H1 (cell line): ENCODE measurements around the gene TMEM187. TPM values are rescaled to one million over a fixed set of nuclear protein-coding genes. Genes with fewer than 3 reads are reported as not detected.

Experiments
- CTCF ChIA-PET: fragments of 300-600 bp; sonication (Branson Sonifier 250); formaldehyde crosslinking; loops from one replicate; lab custom pipeline; 2021; ENCODE audit not compliant: partially characterized antibody; lab: Charles Lee
- POLR2A ChIA-PET: fragments of 300-600 bp; sonication (Branson Sonifier 250); formaldehyde crosslinking; loops from one replicate; lab custom pipeline; 2021; ENCODE audit warnings: inconsistent platforms; ENCODE audit not compliant: partially characterized antibody; lab: Charles Lee
- DNase-seq, 2 experiments: peaks; one replicate each; pipeline versions ENCODE4 v3.0.0 to v3.0.0-alpha.2; 2010 to 2022; ENCODE audit warnings: low spot score in 2 of 2, low read depth in 1 of 2, mixed read lengths in 1 of 2
- FAIRE-seq: peaks from 2 replicates; lab custom pipeline; 2011; peaks lifted over from hg19 to GRCh38; lab: Jason Lieb, UNC
- H2AFZ ChIP-seq: 2 replicates; pipeline ENCODE4 v1.8.1; 2012; ENCODE audit warnings: low read length, inconsistent platforms
- H2AK5ac ChIP-seq: 2 replicates; pipeline ENCODE4 v1.6.1; 2013; ENCODE audit warnings: low read depth, low read length
- H2BK120ac ChIP-seq: replicated peaks from 2 replicates; pipeline ENCODE3; 2013; ENCODE audit warnings: low read depth, low read length, inconsistent platforms
- H2BK12ac ChIP-seq: 2 replicates; pipeline ENCODE4 v1.6.1; 2013; ENCODE audit warnings: low read depth, low read length
- H2BK15ac ChIP-seq: 2 replicates; pipeline ENCODE4 v1.6.1; 2013; ENCODE audit warnings: low read length
- H2BK20ac ChIP-seq: 2 replicates; pipeline ENCODE4 v1.6.1; 2013; ENCODE audit warnings: low read length
- H2BK5ac ChIP-seq: 2 replicates; pipeline ENCODE4 v1.6.1; 2013; ENCODE audit warnings: low read depth, low read length
- H3K14ac ChIP-seq: 2 replicates; pipeline ENCODE4 v1.6.1; 2013; ENCODE audit warnings: inconsistent platforms; ENCODE audit not compliant: insufficient read length
- H3K18ac ChIP-seq: 2 replicates; pipeline ENCODE4 v1.6.1; 2013; ENCODE audit warnings: low read length; ENCODE audit errors: extremely low read depth
- H3K23ac ChIP-seq: 2 replicates; pipeline ENCODE4 v1.6.1; 2013; ENCODE audit warnings: inconsistent platforms; ENCODE audit not compliant: insufficient read length
- H3K23me2 ChIP-seq: 2 replicates; pipeline ENCODE4 v1.6.1; 2013; ENCODE audit warnings: low read depth, low read length
- H3K27ac ChIP-seq: 2 replicates; pipeline ENCODE4 v1.6.1; 2011; ENCODE audit warnings: low read depth, low read length, inconsistent platforms
- H3K27me3 ChIP-seq, 4 experiments: replicated peaks in 1 of 4; 1 replicate in 1 of 4; 2 replicates in 3 of 4; pipeline versions ENCODE4 v1.6.1 to v1.8.1; 2011 to 2013; ENCODE audit warnings: low read length in 3 of 4, mild to moderate bottlenecking in 3 of 4, inconsistent platforms in 2 of 4, mixed read lengths in 2 of 4, moderate library complexity in 1 of 4; ENCODE audit not compliant: control insufficient read depth in 3 of 4, insufficient read depth in 3 of 4; ENCODE audit errors: extremely low read depth in 1 of 4
- H3K36me3 ChIP-seq, 4 experiments: 2 replicates each; pipeline versions ENCODE4 v1.6.1 to v1.8.1; 2011 to 2013; ENCODE audit warnings: mild to moderate bottlenecking in 4 of 4, low read length in 3 of 4, moderate library complexity in 2 of 4, control low read depth in 1 of 4, inconsistent platforms in 1 of 4; ENCODE audit not compliant: insufficient read depth in 4 of 4, control insufficient read depth in 2 of 4
- H3K4ac ChIP-seq: replicated peaks from 2 replicates; pipeline ENCODE3; 2013; ENCODE audit warnings: low read length, low read depth, mixed read lengths, inconsistent platforms; ENCODE audit not compliant: insufficient read length
- H3K4me1 ChIP-seq, 4 experiments: replicated peaks in 1 of 4; 1 replicate in 1 of 4; 2 replicates in 3 of 4; pipeline versions ENCODE4 v1.6.1 to v1.8.1; 2011 to 2013; ENCODE audit warnings: low read length in 3 of 4, inconsistent platforms in 2 of 4, mixed read lengths in 1 of 4; ENCODE audit not compliant: insufficient read depth in 4 of 4, control insufficient read depth in 3 of 4
- H3K4me2 ChIP-seq, 2 experiments: 2 replicates each; pipeline versions ENCODE4 v1.6.1 to v1.8.1; 2011 to 2013; ENCODE audit warnings: low read depth in 2 of 2, low read length in 2 of 2, control low read depth in 1 of 2, inconsistent platforms in 1 of 2, mild to moderate bottlenecking in 1 of 2; ENCODE audit not compliant: insufficient read depth in 1 of 2
- H3K4me3 ChIP-seq, 4 experiments: fragments of 200-600, 300-600 bp in 1 of 4; sonication (generic), shearing (Covaris generic), sonication (Bioruptor Twin) in 1 of 4; 2 replicates each; pipeline versions ENCODE4 v1.5.1 to v1.8.1; 2011 to 2016; ENCODE audit warnings: low read length in 4 of 4, low read depth in 3 of 4, control low read depth in 2 of 4, inconsistent platforms in 2 of 4, mild to moderate bottlenecking in 2 of 4, mixed read lengths in 1 of 4, moderate library complexity in 1 of 4; ENCODE audit not compliant: insufficient read depth in 2 of 4; ENCODE audit errors: extremely low read depth in 1 of 4
- H3K56ac ChIP-seq: replicated peaks from 2 replicates; pipeline ENCODE3; 2013; ENCODE audit warnings: low read depth, mild to moderate bottlenecking, mixed read lengths, low read length, inconsistent platforms; ENCODE audit not compliant: insufficient read length
- H3K79me1 ChIP-seq: 2 replicates; pipeline ENCODE4 v1.6.1; 2013; ENCODE audit warnings: low read depth, low read length, control low read depth
- H3K79me2 ChIP-seq, 2 experiments: 2 replicates each; pipeline versions ENCODE4 v1.6.1 to v1.8.1; 2012 to 2013; ENCODE audit warnings: low read length in 2 of 2, mild to moderate bottlenecking in 2 of 2, inconsistent platforms in 1 of 2; ENCODE audit not compliant: insufficient read depth in 2 of 2, control insufficient read depth in 1 of 2
- H3K9ac ChIP-seq, 4 experiments: replicated peaks in 1 of 4; 1 replicate in 1 of 4; 2 replicates in 3 of 4; pipeline versions ENCODE4 v1.6.1 to v1.8.1; 2011 to 2013; ENCODE audit warnings: low read depth in 3 of 4, low read length in 3 of 4, control low read depth in 2 of 4, mild to moderate bottlenecking in 2 of 4, moderate library complexity in 2 of 4, inconsistent platforms in 1 of 4; ENCODE audit errors: extremely low read depth in 1 of 4
- H3K9me3 ChIP-seq, 2 experiments: 2 replicates each; pipeline versions ENCODE4 v1.6.1 to v1.8.1; 2012 to 2013; ENCODE audit warnings: mild to moderate bottlenecking in 2 of 2, moderate library complexity in 2 of 2, control low read depth in 1 of 2, inconsistent platforms in 1 of 2, low read depth in 1 of 2, low read length in 1 of 2, mixed read lengths in 1 of 2; ENCODE audit not compliant: insufficient read depth in 2 of 2
- H4K20me1 ChIP-seq, 2 experiments: replicated peaks in 1 of 2; 2 replicates each; pipeline versions ENCODE3 to v1.8.1; 2011 to 2013; ENCODE audit warnings: inconsistent platforms in 2 of 2, low read length in 2 of 2, mild to moderate bottlenecking in 1 of 2; ENCODE audit not compliant: insufficient read depth in 2 of 2, control insufficient read depth in 1 of 2
- H4K5ac ChIP-seq: 2 replicates; pipeline ENCODE4 v1.6.1; 2013; ENCODE audit warnings: low read length, low read depth, mixed read lengths, inconsistent platforms; ENCODE audit not compliant: insufficient read length
- H4K8ac ChIP-seq: 2 replicates; pipeline ENCODE4 v1.8.0; 2013; ENCODE audit warnings: mild to moderate bottlenecking, moderate library complexity, low read length, inconsistent platforms; ENCODE audit not compliant: insufficient read depth; ENCODE audit errors: extremely low read depth
- H4K91ac ChIP-seq: replicated peaks from 2 replicates; pipeline ENCODE3; 2013; ENCODE audit warnings: low read length, mixed read lengths, inconsistent platforms; ENCODE audit not compliant: insufficient read length
- CBX5 ChIP-seq: fragments of 300-800, 300-1000 bp; sonication (generic); IDR thresholded peaks from 2 replicates; pipeline ENCODE4 v1.7.1; 2016; ENCODE audit warnings: antibody characterized with exemption, low read length, low read depth
- CREB1 ChIP-seq: IDR thresholded peaks from 2 replicates; pipeline ENCODE4 v1.6.1; 2012; ENCODE audit warnings: inconsistent platforms
- E2F6 ChIP-seq: IDR thresholded peaks from 2 replicates; pipeline ENCODE4 v1.6.1; 2012; ENCODE audit warnings: inconsistent platforms
- FOSL1 ChIP-seq: IDR thresholded peaks from 2 replicates; pipeline ENCODE4 v1.6.1; 2011; ENCODE audit warnings: mild to moderate bottlenecking, low read depth, low read length, moderate library complexity; ENCODE audit not compliant: insufficient read depth
- KDM1A ChIP-seq: fragments of 200-600, 300-600 bp; sonication (generic); IDR thresholded peaks from 2 replicates; pipeline ENCODE4 v1.7.1; 2016; ENCODE audit warnings: mild to moderate bottlenecking, low read length, borderline replicate concordance
- KDM4A ChIP-seq: IDR thresholded peaks from one replicate; pipeline ENCODE4 v1.7.1; 2012; ENCODE audit warnings: low read depth, mild to moderate bottlenecking, moderate library complexity, low read length, inconsistent platforms; ENCODE audit not compliant: severe bottlenecking
- POLR2A ChIP-seq, 2 experiments: IDR thresholded peaks; 1 replicate in 1 of 2; 2 replicates in 1 of 2; pipeline ENCODE4 v1.6.1; 2011; ENCODE audit warnings: low read depth in 2 of 2, low read length in 2 of 2, mild to moderate bottlenecking in 2 of 2; ENCODE audit errors: control extremely low read depth in 1 of 2
- RAD21 ChIP-seq, 2 experiments: IDR thresholded peaks in 1 of 2; conservative IDR thresholded peaks in 1 of 2; 2 replicates each; pipeline ENCODE4 v1.6.1; 2011; ENCODE audit warnings: low read depth in 2 of 2, low read length in 2 of 2, improper control_type of control experiment in 1 of 2, inconsistent platforms in 1 of 2, mild to moderate bottlenecking in 1 of 2, moderate library complexity in 1 of 2
- TAF1 ChIP-seq: IDR thresholded peaks from 2 replicates; pipeline ENCODE4 v1.6.1; 2011; ENCODE audit warnings: mild to moderate bottlenecking, low read depth, low read length
- TAF7 ChIP-seq: optimal IDR thresholded peaks from 2 replicates; pipeline ENCODE3; 2011; ENCODE audit warnings: low read depth, mild to moderate bottlenecking, inconsistent platforms, low read length, moderate library complexity, borderline replicate concordance
- YY1 ChIP-seq: IDR thresholded peaks from 2 replicates; pipeline ENCODE4 v1.6.1; 2011; ENCODE audit warnings: low read depth, mild to moderate bottlenecking, low read length
- WGBS, 2 experiments: shearing (Covaris generic) in 1 of 2; methylation state at CpG; one replicate each; pipeline versions ENCODE4 v1.1.6 to v1.1.7; 2013 to 2015; ENCODE audit warnings: low lambda C conversion rate in 2 of 2, mixed read lengths in 2 of 2, inconsistent platforms in 1 of 2, low coverage in 1 of 2, missing lambda C conversion rate in 1 of 2; ENCODE audit not compliant: insufficient replicate concordance in 2 of 2, insufficient coverage in 1 of 2, insufficient read length in 1 of 2; ENCODE audit errors: extremely low coverage in 1 of 2, missing lambda C conversion rate in 1 of 2; 5-methylcytosine and 5-hydroxymethylcytosine counted together
- polyA plus RNA-seq, 7 experiments: library from polyadenylated mRNA; depleted of rRNA in 3 of 7; stranded (reverse) in 5 of 7; unstranded in 2 of 7; fragments of >200 nt in 5 of 7; fragments of 200-250 nt in 2 of 7; gene quantifications; 1 replicate in 5 of 7; 2 replicates in 1 of 7; 4 replicates in 1 of 7; pipeline versions ENCODE4 v1.2.1 to v1.2.3, GENCODE V29; 2011 to 2013; ENCODE audit warnings: missing spikeins in 2 of 7, mixed read lengths in 2 of 7
- total RNA-seq: library from RNA; stranded (reverse); fragmentation: NEBNext Ultra II Directional; extraction: Animal tissue kit (Norgen Biotek cat#: 25700); gene quantifications from 2 replicates; pipeline ENCODE4 v1.2.1, GENCODE V29; 2021

Gene TMEM187
- total and polyA plus RNA-seq, 2 of the 8 experiments (the other 6 are each of a cell fraction or from before 2014, with no cell fraction given), result 5.0 to 14.5 TPM

- no peak overlapping the region for H3K56ac ChIP-seq
- no peak overlapping the region for H3K4me2 ChIP-seq
- H3K14ac ChIP-seq, result no peak overlapping the region
- peaks cover 0 to 2% of the 10 kb centered on the region in 2 experiments; a peak in 1 of 4 replicates for H3K79me2 ChIP-seq
- no peak overlapping the region for H3K23ac ChIP-seq
- H2BK12ac ChIP-seq, result no peak overlapping the region
- H3K27me3 ChIP-seq, result no peaks in the 10 kb centered on the region
- no peak overlapping the region for H3K18ac ChIP-seq
- H3K79me1 ChIP-seq, result no peaks in the 10 kb centered on the region
- H2BK120ac ChIP-seq, result no peak overlapping the region
- ChIA-PET POLR2A (interaction anchor here (5.0 kb wide), 1 partner anchor 11 kb away, joined by 26 read pairs; no protein-coding TSS in a partner anchor), CTCF (no interaction called here)
- 89% methylated on average over 5 of the region's 17 CpGs; no CpG with 5 or more reads in 1 of the 2 experiments for WGBS, 2 experiments
- H2BK20ac ChIP-seq, result no peak overlapping the region
- H3K4me1 ChIP-seq, result no peaks in the 10 kb centered on the region
- no peak for FAIRE-seq
- H3K36me3 ChIP-seq, result peaks cover 23 to 95% (median 61%) of the 10 kb centered on the region in 4 experiments
- no peak overlapping the region for H3K27ac ChIP-seq
- H2BK5ac ChIP-seq, result no peak overlapping the region
- TF ChIP-seq TAF7 (no peak), E2F6 (no peak), POLR2A (IDR thresholded peaks at IDR 0.05; ENCODE audit: control extremely low read depth in 1 of 2, low read depth in 2 of 2, low read length in 2 of 2) (no peak), TAF1 (no peak), KDM4A (no peak), CREB1 (no peak), RAD21 (IDR thresholded peaks at IDR 0.05 in 1 of 2, conservative IDR thresholded peaks at IDR 0.05 in 1 of 2; ENCODE audit: low read depth in 2 of 2, low read length in 2 of 2) (no peak), YY1 (no peak), CBX5 (no peak), FOSL1 (no peak), KDM1A (no peak)
- peaks cover 2 to 7% of the 10 kb centered on the region in 2 experiments for H4K20me1 ChIP-seq
- H3K9me3 ChIP-seq, result no peaks in the 10 kb centered on the region
- no peaks in the 10 kb centered on the region for H3K23me2 ChIP-seq
- no peak overlapping the region for H4K5ac ChIP-seq
- no peak overlapping the region for H2AFZ ChIP-seq
- no peak overlapping the region for H2AK5ac ChIP-seq
- DNase-seq, result no peak
- H4K8ac ChIP-seq, result no peak overlapping the region
- H2BK15ac ChIP-seq, result no peak overlapping the region
- H3K4me3 ChIP-seq, result no peak overlapping the region
- no peak overlapping the region for H3K4ac ChIP-seq
- H4K91ac ChIP-seq, result no peak overlapping the region
- H3K9ac ChIP-seq, result no peak overlapping the region
Observed at GRCh38 chrX:153957224-153957623, 15.3 kb upstream of the TMEM187 start.
